Hematopoietic multipotent progenitor cell (in vitro differentiated cells): ENCODE measurements around the gene KCNK10. TPM values are rescaled to one million over a fixed set of nuclear protein-coding genes. Genes with fewer than 3 reads are reported as not detected.

Experiments used
- DNase-seq, 3 donors: peaks; one replicate each; pipeline ENCODE4 v3.0.0-alpha.2; 2011 to 2015; ENCODE audit warnings: low read depth in 2 of 3, low spot score in 2 of 3
- total RNA-seq: library from RNA; depleted of rRNA; stranded (reverse); fragments of >200 nt; gene quantifications from one replicate; pipeline ENCODE4 v1.2.3, GENCODE V29; 2012

KCNK10 gene
- total RNA-seq, 1 donor = not detected

GRCh38 chr14:88231603-88232002 is 91.5 kb downstream of the KCNK10 start:
- no peak for DNase-seq

- DNase-seq = no peak
Observed at GRCh38 chr14:88229428-88229827, 93.6 kb downstream of the KCNK10 start.

DNA sequence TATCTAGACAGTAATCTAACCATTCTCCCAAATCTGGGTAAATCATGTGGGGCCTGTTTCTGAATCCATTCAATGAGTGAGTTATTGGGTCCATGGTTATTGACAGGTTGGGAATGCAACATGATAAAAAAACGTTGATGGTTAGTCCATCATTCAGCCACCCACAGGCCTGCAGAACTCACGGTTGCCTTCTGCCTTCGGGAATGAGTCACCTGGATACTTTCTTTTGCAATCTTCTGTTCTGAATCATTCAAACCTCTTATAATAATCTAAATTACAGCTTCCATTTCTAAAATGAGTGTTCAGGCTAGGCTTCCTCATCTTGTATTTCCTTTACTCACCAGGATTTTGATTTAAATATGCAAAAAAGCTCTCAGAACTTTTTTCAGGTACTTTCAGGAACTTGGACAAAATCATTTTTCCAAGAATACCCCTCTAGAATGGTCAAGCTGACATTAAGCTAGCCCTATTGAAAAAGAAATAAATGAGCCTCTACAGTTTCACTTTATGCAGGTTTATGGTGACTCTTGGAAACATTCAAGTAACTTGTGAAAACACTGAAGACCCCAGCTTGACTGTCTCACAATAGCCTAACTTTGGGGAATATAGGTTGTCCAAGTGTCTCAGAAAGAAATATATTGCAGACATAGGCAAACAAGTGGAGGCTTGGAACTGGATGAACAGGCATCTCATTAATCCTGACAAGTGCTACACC is 94.4 kb downstream of the KCNK10 start:
- no peak for DNase-seq

DNA sequence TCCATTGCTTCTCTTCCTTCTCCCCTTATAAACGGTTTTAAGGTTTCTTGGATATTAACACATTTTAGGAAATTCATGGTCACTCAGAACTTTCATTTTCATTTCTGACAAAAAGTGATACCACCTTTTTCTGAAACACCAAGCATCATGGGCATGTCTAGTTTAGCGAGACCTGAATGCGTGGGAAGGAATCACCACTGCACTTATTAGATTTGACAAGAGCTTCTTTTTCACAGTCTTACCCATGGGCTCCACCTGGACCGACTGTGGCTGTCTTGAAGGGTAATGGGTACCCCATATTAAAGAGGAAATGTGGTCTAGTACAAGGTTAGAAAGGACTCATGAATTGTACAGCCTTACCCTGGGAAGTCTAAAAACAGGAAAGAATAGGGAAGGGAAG is 95.4 kb downstream of the KCNK10 start:
- no peak for DNase-seq

GRCh38 chr14:88225721-88226120 is 97.3 kb downstream of the KCNK10 start:
- DNase-seq = no peak

DNA sequence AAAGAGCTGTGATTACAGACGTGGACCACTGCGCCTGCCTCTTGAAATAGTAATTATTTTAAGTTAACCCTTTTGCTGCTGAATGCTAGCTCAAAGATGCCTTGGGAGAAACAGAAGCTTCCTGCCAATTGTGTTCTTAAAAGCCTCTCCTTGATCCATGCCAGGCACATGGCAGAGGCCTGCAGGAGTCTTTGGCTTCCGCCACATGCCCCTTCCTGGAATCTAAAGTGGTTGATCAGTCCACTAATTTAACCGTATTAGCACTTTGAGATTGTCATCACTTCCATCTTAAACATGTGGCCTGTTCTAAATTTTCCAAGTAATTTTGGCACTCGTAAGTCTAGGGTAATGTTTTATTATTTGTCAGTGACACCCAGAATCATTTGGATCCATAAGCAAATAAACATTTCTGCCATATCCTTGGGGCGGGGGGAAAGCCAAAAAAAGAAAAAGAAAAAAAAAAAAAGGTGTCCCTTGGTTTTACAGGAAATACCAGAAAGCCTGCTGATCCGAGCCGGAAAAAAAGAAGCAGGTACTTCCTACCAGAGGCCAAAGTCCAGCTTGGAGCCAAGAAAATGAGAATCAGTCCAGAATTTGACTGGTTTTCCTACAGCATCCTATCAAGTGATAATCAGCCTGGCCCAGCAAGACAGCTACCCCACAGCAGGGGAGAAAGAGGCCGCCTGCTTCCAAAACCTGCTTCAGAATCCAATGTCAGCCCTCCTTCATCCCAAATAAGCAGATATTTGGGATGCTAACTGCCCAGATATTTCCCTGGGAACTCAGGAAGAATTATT is 104.8 kb downstream of the KCNK10 start:
- DNase-seq = no peak

DNA sequence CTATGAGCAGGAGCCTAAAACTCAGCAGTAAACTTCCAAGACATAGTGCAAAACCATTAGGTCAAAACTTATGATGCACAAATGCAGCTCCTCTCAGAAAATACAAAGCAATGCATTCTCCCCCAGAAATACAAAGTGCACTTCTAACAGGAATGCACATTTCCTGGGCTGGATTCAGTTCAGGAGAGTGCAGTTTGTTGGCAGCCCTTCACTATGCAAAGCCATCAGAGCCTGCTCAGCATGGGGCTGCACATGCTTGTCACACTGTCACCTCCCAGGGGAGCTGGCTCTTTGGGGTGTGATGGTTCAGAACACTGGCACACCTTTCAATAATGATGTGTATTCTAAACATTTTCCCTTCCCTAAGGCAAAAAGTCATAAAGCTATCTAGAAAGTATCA is 110.4 kb downstream of the KCNK10 start:
- no peak for DNase-seq

DNA sequence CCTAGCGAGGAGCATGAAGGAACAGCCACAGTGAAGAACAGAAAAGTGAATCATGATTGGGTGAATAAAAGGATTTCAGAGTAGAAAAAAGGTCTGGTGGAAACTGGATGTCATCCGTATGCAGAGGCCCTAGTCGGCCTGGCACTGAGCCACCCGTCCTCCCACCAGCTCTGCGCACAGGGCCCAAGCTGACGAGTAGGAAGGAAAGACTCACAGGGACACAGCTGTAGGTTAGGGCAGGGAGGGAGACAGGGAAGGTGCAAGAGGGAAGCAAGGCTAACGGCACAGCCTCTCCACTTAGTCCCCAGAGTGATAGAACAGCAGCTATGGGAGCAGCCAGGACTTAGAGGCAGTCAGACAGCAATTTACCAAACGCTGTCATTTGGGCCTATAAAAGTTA is 112.6 kb downstream of the KCNK10 start:
- no peak for DNase-seq

DNA sequence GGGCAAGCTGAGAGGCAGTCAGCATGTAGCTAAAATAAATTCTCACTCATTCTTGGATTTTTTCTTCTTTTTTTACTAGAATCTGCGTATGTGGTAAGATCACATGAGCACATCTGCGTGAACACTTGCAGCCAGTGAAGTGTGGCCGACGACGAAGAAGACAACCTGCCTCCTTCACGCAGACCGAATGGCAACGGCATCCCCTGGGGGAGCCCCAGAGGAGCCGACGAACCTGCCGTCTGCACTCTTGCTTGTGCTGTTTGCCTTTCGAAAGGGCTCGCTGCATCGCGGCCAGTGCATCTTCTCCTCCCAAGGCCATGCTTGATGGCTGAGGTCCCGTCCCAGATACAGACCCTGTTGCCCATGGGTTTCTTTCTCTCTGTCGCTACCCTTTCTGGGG is 113.8 kb downstream of the KCNK10 start:
- DNase-seq = no peak

GRCh38 chr14:88208858-88209257 is 114.2 kb downstream of the KCNK10 start:
- DNase-seq = no peak

DNA sequence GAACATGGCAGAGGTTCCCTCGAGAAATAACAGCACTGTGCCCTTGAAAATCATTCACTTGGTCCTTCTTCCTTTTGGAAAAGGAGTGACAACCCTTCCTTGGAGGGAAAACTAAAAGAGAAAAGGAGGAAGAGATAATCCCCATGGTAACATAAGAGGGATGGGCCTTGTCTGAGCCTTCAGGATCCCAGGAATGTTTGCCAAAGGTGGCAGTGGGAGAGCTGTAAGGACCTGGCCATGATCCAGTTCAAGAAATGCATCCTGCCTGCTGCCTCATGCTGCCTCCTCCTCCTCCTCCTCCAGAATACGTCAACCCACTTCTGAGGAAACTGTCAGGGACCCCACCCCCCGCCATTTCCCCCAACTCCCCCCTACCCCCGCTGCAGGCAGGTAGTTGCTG is 118.8 kb downstream of the KCNK10 start:
- no peak for DNase-seq

GRCh38 chr14:88203291-88203690 is 119.8 kb downstream of the KCNK10 start:
- DNase-seq = no peak

DNA sequence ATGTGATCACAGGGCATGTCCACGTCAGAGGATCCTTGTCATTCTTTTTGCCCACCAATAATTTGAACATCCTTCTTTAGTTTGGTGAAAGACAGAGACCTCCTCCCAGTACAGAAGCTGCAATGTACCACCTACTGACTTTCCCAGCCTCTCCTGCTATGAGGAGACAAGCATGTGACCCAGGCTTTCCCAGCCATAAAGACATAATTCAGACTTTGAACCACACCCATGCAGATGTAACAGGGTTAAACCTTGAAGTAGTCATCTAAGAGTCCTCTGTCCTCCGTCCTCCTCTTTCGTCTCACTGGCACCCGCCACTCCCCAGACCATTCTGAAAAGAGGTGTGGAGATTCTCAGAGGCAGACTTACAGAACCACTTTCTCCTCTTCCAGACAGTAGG is 120.8 kb downstream of the KCNK10 start:
- DNase-seq = no peak

- DNase-seq = no peak
Observed at GRCh38 chr14:88201851-88202250, 121.2 kb downstream of the KCNK10 start.

DNA sequence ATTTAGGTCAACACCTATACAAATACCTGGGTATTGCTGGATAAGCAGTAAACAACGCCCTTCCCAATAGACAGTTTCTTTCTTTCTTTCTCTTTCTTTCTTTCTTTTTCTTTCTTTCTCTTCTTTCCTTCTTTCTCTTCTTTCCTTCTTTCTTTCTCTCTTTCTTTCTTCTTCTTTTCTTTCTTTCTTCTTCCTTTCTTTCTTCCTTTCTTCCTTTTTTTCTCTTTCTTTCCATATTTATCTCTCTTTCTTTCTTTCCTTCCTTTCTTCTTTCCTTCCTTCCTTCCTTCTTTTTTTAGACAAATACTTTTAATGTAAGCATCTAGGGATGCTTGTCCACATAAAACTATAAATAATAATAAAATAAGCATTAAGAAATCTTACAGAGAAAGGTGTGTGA is 123.2 kb downstream of the KCNK10 start:
- no peak for DNase-seq

- no peak for DNase-seq
Observed at GRCh38 chr14:88198446-88198845, 124.6 kb downstream of the KCNK10 start.

GRCh38 chr14:88196925-88197324 is 126.1 kb downstream of the KCNK10 start:
- no peak for DNase-seq

DNA sequence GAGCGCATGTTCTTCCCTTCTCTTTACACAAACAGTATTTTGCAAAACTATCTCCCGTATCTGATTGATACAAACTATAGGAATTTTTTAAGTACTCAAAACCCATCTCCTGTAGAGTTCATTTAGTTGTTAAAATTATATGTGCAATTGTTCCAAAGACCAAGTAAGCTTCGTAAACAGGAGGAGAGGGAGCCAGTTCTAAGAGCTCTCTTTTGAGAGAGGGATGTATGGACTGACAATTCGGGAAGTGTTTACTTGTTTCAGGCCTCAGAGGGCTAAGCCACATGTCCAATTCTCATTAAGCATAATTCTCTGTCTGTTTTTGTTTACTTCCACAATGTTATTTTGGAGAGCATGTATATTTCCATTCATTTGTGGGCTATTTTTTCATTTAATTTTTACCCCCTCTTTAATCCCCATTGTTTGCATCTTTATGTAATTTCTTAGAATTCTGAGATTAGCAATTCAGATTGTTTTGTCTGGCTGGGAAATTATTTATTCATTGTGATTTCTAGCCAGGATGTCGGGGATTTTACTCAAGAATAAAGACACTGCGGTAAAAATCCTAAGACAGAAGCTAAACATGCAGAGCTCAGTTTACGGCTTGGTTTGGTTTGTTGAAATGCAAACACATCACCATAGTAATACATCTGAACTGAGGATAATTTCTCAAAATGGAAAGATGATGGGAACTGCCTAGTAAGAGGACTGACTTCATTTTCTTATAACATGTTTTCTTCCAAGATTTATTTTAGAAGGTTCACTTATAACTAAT is 126.8 kb downstream of the KCNK10 start:
- DNase-seq = no peak

GRCh38 chr14:88195676-88196075 is 127.4 kb downstream of the KCNK10 start:
- no peak for DNase-seq

GRCh38 chr14:88194531-88194930 is 128.5 kb downstream of the KCNK10 start:
- no peak for DNase-seq

DNA sequence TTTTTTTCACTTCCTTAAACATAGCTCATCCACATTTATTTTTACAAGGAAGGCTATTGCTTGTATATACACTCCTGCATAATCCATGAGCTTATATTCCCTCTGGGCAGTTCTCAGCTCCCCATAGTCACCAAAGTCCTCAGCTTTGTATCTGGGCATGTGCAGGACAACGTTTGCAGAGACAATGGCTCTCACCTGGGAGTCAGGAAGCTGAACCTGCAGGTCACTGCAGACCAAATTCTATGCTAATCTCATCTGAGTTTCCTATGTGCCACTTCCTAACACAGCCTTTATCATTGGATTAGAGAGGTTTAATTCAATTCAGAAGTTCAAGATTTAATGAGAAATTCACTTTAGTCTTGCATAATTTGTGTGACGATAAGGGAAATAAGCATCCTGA is 131.5 kb downstream of the KCNK10 start:
- no peak for DNase-seq
